Measurements from ENCODE around the gene DUOX2.

Gene DUOX2

GRCh38 chr15:45117308-45118130 is 3.5 kb upstream of the DUOX2 start:
- Histone ChIP-seq H3K27me3 (replicated peaks; ENCODE audit: control insufficient read depth, insufficient read depth, low read length) (peaks cover 13% of the 10 kb centered on the region), H3K36me3 (ENCODE audit: control insufficient read depth, insufficient read depth, low read length) (no peaks in the 10 kb centered on the region), H3K4me3 (replicated peaks; ENCODE audit: low read depth, low read length) (no peak overlapping the region)
- DNase-seq (ENCODE audit: extremely low read depth, insufficient read length) = no peak
- no peak for TF ChIP-seq CTCF (IDR thresholded peaks at IDR 0.05; ENCODE audit: insufficient read depth, low read length, poor library complexity, severe bottlenecking)

- no peak for DNase-seq (ENCODE audit: extremely low read depth, insufficient read length)
- H3K27me3 ChIP-seq (replicated peaks; ENCODE audit: control insufficient read depth, insufficient read depth, low read length) = peaks cover 13% of the 10 kb centered on the region
- TF ChIP-seq CTCF (IDR thresholded peaks at IDR 0.05; ENCODE audit: insufficient read depth, low read length, poor library complexity, severe bottlenecking) = no peak
- H3K4me3 ChIP-seq (replicated peaks; ENCODE audit: low read depth, low read length) = no peak overlapping the region
- H3K36me3 ChIP-seq (ENCODE audit: control insufficient read depth, insufficient read depth, low read length) = no peaks in the 10 kb centered on the region
Observed at GRCh38 chr15:45116482-45117307, 2.7 kb upstream of the DUOX2 start.

GRCh38 chr15:45116006-45116481 is 2.1 kb upstream of the DUOX2 start:
- Histone ChIP-seq H3K36me3 (ENCODE audit: control insufficient read depth, insufficient read depth, low read length) (no peaks in the 10 kb centered on the region), H3K4me3 (replicated peaks; ENCODE audit: low read depth, low read length) (no peak overlapping the region), H3K27me3 (replicated peaks; ENCODE audit: control insufficient read depth, insufficient read depth, low read length) (peaks cover 13% of the 10 kb centered on the region)
- TF ChIP-seq CTCF (IDR thresholded peaks at IDR 0.05; ENCODE audit: insufficient read depth, low read length, poor library complexity, severe bottlenecking) = no peak
- no peak for DNase-seq (ENCODE audit: extremely low read depth, insufficient read length)

- no peak for DNase-seq (ENCODE audit: extremely low read depth, insufficient read length)
- H3K27me3 ChIP-seq (replicated peaks; ENCODE audit: control insufficient read depth, insufficient read depth, low read length) = peaks cover 13% of the 10 kb centered on the region
- H3K36me3 ChIP-seq (ENCODE audit: control insufficient read depth, insufficient read depth, low read length) = no peaks in the 10 kb centered on the region
- H3K4me3 ChIP-seq (replicated peaks; ENCODE audit: low read depth, low read length) = no peak overlapping the region
- TF ChIP-seq CTCF (IDR thresholded peaks at IDR 0.05; ENCODE audit: insufficient read depth, low read length, poor library complexity, severe bottlenecking) = no peak
Observed at GRCh38 chr15:45115312-45115820, 1.4 kb upstream of the DUOX2 start.

- DNase-seq (ENCODE audit: extremely low read depth, insufficient read length) = no peak
- H3K27me3 ChIP-seq (replicated peaks; ENCODE audit: control insufficient read depth, insufficient read depth, low read length) = peaks cover 14% of the 10 kb centered on the region
- no peak for TF ChIP-seq CTCF (IDR thresholded peaks at IDR 0.05; ENCODE audit: insufficient read depth, low read length, poor library complexity, severe bottlenecking)
- no peaks in the 10 kb centered on the region for H3K36me3 ChIP-seq (ENCODE audit: control insufficient read depth, insufficient read depth, low read length)
- H3K4me3 ChIP-seq (replicated peaks; ENCODE audit: low read depth, low read length) = no peak overlapping the region
Observed at GRCh38 chr15:45114751-45115085, 746 bp upstream of the DUOX2 start.
